ENCODE measurements around the gene GLB1L3.
"Not testable (repeated sequence)": the region's sequence is repeated elsewhere in the genome, so short reads cannot be mapped to it uniquely, and the experiment has no call there.

GLB1L3 gene

DNA sequence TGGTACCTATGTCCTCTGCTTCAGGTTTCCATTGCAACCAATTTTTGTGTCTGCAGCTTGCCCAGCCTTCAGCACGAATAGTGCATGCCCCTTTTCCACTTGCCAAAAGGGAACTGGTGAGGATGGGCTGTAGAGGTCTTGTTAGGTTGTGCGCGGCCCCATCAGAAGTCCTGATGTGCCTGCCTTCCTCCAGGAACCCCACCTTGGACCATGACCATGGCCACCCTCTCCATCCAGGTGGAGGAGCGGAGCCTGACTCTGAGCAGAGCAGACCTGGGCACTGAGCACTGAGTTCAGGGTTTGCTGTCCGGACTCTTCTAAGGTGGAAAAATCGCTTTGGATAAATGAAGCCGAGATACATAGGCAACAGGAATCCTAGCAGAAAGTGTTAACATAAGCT is 62.5 kb downstream of the GLB1L3 start:
- TF ChIP-seq, protein P1, sequence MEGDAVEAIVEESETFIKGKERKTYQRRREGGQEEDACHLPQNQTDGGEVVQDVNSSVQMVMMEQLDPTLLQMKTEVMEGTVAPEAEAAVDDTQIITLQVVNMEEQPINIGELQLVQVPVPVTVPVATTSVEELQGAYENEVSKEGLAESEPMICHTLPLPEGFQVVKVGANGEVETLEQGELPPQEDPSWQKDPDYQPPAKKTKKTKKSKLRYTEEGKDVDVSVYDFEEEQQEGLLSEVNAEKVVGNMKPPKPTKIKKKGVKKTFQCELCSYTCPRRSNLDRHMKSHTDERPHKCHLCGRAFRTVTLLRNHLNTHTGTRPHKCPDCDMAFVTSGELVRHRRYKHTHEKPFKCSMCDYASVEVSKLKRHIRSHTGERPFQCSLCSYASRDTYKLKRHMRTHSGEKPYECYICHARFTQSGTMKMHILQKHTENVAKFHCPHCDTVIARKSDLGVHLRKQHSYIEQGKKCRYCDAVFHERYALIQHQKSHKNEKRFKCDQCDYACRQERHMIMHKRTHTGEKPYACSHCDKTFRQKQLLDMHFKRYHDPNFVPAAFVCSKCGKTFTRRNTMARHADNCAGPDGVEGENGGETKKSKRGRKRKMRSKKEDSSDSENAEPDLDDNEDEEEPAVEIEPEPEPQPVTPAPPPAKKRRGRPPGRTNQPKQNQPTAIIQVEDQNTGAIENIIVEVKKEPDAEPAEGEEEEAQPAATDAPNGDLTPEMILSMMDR (conservative IDR thresholded peaks at IDR 0.05; ENCODE audit: low read length) = no peak
- H3K4me3 ChIP-seq (ENCODE audit: low read length) = no peak overlapping the region
- no peak for DNase-seq (ENCODE audit: low read depth)

DNA sequence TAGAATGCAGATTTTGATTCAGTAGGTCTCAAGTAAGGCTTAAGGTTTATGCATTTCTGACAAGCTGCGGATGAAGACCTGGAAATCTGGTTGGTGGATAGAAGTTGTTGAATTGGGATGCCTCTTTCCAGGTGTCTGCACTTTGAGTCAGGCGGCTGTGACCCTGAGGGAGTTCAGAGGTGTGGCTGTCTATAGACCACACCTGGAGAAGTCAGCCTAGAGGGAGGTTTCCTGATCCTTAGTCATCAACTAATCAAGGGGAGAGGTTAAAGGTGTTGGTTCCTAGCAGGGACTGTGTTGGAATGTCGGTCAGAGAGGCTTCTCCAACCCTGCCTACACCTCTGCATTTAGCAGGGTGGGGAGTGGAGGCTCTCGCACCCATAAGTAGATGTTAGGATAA is 63.6 kb downstream of the GLB1L3 start:
- TF ChIP-seq, protein P1 (conservative IDR thresholded peaks at IDR 0.05; ENCODE audit: low read length) = no peak
- DNase-seq (ENCODE audit: low read depth) = no peak
- no peak overlapping the region for H3K4me3 ChIP-seq (ENCODE audit: low read length)

DNA sequence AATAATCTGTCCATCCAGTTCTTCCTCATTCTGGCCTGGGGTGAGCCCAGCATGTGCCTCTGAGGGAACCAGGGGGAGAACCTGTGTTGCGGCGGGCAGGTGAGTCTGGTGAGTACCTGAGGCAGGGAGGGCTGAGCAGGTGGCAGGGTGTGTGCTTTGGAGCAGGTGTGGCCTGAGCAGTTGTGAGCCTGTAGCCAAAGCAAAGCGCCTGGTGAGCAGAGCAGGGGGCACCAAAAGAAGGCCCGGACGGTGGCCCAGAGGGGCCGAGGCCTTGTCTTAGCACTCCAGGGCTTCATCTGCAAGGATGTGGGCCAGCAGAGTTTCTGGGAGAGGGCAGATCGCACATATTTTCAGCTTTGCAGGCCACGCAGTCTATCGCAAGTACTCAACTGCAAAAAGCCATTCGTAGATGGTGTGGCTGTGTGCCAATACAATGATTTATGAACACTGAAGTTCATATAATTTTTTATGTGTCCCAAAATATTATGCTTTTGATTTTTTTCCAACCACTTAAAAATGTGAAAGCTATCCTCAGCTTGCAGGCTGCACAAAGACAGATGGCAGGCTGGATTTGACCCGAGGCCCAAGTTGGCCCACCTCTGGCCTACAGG is 64.3 kb downstream of the GLB1L3 start:
- H3K4me3 ChIP-seq (ENCODE audit: low read length) = no peak overlapping the region
- DNase-seq (ENCODE audit: low read depth) = no peak
- TF ChIP-seq, protein P1 (conservative IDR thresholded peaks at IDR 0.05; ENCODE audit: low read length) = no peak

DNA sequence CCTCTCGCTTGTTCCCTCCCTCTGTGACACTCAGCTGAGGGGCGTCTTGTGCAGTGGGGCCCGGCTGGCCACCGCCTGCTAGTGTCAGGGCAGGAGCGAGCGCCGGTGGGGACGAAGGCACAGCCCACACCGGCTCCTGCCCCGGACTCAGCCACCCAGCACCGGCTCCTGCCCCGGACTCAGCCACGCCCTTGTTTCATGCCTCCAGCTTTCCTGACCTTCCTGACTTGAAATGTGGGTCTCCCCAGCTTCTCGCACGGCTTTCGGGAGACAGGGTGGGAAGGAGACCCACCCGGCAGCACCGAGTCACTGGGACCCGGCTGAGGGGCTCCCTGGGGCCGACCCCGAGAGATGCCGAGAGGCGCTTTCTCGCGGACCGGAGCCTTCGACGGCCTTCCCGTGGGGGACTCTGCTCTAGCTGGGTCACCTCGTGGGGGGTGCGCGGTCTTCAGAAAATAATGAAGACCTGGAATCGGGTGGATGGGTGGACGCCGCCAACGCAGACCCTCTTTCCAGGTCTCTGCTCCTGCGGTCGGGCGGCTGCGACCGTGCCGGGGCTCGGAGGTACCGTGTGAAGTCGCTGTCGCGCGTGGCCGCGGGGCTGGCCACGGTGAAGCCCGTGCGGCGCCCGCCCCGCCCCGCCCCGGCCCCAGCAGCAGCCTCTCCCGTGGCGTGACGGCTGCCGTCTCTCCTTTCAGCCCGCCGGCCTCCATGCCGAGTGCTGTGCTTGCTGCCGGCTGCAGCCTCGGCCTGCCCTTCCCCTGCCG is 65.8 kb downstream of the GLB1L3 start:
- TF ChIP-seq, protein P1 (conservative IDR thresholded peaks at IDR 0.05; ENCODE audit: low read length) = no peak
- no peak for DNase-seq (ENCODE audit: low read depth)
- H3K4me3 ChIP-seq (ENCODE audit: low read length) = no peak overlapping the region

DNA sequence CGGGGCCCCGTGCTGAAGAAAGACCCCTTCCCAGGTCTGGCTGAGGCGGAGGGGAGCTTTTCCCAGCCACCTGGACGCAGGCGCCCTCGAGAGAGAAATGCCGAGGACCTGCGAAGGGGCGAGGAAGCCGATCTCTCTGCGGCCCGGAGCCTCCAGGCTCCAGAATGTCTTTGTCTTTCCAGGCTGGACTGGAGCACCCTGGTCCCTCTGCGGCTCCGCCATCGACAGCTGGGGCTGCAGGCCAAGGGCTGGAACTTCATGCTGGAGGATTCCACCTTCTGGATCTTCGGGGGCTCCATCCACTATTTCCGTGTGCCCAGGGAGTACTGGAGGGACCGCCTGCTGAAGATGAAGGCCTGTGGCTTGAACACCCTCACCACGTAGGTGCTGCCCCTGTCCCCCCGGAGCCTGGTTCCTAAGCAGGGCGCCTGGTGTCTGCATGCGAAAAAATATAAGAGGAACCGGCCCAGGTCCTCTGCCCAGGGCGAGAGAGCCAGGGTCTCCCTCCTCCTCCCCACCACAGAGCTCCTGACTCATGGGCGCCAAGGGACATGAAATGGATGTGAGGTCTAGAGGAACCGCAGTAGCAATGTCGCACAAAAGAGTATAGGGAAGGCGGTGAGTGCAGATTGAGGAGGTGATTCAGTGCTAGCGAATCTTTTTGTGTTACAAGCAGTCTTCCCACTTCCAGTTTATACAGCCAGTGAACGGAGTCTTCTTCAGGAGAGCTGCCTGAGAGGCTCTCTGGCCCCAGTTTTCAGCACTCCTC is 66.6 kb downstream of the GLB1L3 start:
- TF ChIP-seq, protein P1 (conservative IDR thresholded peaks at IDR 0.05; ENCODE audit: low read length) = no peak
- DNase-seq (ENCODE audit: low read depth) = no peak
- no peak overlapping the region for H3K4me3 ChIP-seq (ENCODE audit: low read length)

DNA sequence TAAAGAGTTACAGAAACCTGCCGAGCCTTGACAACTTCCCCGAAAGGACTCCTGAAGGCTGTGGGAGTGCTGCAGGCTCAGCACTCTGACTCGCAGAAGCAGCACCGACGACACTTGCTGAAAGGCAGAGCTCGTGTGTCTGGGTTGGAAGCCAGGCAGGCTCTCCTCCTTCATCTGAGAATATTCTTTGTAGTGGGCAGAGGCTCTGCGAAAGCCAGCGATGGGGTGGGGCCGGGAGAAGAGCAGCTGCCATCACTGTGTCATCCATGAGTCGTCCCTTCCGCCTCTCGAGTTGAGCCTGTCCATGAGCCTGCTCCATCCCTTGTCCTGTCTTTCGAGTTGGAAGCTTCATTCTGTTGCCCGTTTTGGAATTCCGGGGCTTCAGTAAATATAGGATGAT is 67.5 kb downstream of the GLB1L3 start:
- DNase-seq (ENCODE audit: low read depth) = no peak
- TF ChIP-seq, protein P1 (conservative IDR thresholded peaks at IDR 0.05; ENCODE audit: low read length) = no peak
- no peak overlapping the region for H3K4me3 ChIP-seq (ENCODE audit: low read length)

DNA sequence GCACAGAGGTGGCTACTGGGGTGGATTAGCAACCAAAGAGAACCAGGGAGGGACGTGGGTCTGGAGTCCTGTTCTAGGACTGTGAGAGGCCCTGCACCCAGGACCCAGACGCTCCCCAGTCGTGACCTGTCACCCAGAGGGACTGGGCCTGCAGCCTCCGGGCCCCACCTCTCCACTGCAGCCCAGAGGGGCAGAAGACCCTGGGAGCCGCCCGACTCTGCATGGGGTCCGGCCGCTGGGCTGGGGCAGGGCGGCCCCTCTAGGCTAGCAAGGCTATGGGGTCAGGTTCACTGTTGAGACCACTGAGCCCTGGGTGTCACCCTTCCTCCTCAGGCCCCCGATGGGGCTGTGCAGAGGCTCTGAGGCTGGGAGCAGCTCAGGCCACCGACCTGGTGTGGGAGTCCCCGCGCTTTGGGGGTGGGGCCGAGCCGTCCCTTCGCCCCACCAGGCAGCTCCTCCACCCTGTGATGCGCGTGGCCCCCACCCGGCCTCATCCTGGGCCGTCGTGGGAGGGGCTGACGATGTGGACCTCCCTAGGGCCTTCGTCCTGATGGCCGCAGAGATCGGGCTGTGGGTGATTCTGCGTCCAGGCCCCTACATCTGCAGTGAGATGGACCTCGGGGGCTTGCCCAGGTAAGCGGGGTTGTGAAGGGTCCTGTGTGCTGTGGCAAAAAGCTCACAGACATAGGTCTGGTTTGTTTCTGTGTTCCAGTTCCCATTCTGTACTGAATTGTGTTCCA is 68.5 kb downstream of the GLB1L3 start:
- H3K4me3 ChIP-seq (ENCODE audit: low read length); DNase-seq (ENCODE audit: low read depth): not testable (repeated sequence)
